Fibroblast of the aortic adventitia (primary cell): ENCODE measurements around the gene PALLD. TPM values are rescaled to one million over a fixed set of nuclear protein-coding genes. Genes with fewer than 3 reads are reported as not detected.

Source experiments
- DNase-seq: peaks from one replicate; pipeline ENCODE4 v3.0.0-alpha.2; 2010; ENCODE audit warnings: low read depth
- H3K4me3 ChIP-seq: 2 replicates; pipeline ENCODE4 v1.5.1; 2011; ENCODE audit warnings: low read depth, mild to moderate bottlenecking, control low read depth, low read length, moderate library complexity
- total RNA-seq: library from RNA; depleted of rRNA; stranded (reverse); fragments of >200 nt; gene quantifications from 2 replicates; pipeline ENCODE4 v1.2.3, GENCODE V29; 2012; ENCODE audit warnings: low replicate concordance
- TF ChIP-seq, protein P1 (sequence below): IDR thresholded peaks from 2 replicates; pipeline ENCODE4 v1.5.1; 2011; ENCODE audit warnings: mild to moderate bottlenecking, low read length, control low read depth, inconsistent platforms; ENCODE audit not compliant: insufficient read depth

Gene PALLD
- total RNA-seq, 1 donor = 52.1 TPM

GRCh38 chr4:168739886-168740285 is 243.0 kb downstream of the PALLD start:
- no peak overlapping the region for H3K4me3 ChIP-seq
- TF ChIP-seq, protein P1, sequence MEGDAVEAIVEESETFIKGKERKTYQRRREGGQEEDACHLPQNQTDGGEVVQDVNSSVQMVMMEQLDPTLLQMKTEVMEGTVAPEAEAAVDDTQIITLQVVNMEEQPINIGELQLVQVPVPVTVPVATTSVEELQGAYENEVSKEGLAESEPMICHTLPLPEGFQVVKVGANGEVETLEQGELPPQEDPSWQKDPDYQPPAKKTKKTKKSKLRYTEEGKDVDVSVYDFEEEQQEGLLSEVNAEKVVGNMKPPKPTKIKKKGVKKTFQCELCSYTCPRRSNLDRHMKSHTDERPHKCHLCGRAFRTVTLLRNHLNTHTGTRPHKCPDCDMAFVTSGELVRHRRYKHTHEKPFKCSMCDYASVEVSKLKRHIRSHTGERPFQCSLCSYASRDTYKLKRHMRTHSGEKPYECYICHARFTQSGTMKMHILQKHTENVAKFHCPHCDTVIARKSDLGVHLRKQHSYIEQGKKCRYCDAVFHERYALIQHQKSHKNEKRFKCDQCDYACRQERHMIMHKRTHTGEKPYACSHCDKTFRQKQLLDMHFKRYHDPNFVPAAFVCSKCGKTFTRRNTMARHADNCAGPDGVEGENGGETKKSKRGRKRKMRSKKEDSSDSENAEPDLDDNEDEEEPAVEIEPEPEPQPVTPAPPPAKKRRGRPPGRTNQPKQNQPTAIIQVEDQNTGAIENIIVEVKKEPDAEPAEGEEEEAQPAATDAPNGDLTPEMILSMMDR = no peak
- DNase-seq = no peak

DNA sequence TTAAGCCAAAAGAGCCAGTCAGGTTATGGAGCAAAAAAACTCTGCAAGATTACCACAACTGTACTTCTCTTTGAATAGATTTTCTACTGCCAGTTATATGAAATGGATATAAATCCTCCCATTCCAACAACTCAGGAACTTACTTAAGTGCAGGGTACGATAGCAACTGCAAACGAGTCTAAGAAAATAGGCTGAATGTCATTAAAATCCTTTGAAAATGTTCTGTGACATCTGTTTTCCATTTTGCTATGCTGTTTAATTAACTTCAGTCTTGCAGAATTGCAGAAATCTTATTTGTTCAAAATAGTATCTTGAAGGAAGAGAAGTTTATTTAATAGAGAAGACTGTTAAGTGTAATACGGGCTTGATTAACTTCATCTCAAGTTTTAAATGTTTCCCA is 243.8 kb downstream of the PALLD start:
- no peak overlapping the region for H3K4me3 ChIP-seq
- TF ChIP-seq, protein P1 = no peak
- DNase-seq = no peak

DNA sequence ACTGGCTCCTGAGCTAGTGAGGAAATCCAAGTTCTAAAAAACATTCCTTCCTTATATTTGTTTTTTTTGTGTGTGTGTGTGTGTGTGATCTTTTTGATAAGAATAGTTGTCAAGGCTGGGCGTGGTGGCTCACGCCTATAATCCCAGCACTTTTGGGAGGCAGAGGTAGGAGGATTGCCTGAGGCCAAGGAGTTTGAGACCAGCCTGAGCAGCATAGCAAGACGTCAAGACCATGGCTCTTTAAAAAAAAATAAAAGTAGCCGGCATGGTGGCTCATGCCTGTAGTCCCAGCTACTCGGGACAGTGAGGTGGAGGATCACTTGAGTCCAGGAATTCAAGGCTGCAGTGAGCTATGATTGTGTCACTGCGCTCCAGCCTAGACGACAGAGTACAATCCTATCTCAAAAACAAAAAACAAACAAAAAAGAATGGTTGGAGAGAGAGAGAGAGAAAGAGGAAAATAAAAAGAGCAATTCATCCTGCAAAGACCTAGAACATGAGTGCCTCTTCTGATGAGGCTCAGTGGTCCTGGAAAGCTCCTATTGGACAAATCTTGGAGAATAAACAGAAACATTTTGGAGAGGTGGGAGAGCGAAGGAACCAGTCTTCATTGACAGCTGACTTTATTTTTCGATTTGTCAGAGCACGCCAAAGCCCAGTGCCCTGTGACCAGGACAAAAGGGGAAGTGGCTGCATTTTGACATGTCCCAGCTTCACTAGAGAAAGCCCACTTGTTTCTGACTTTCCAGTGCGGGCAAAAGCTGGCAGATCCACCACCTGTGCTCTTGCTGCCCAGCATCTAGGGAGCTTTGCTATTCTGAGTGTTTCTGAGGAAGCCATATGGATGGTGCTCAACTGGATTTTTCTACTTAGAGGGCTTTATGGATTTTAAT is 244.7 kb downstream of the PALLD start:
- TF ChIP-seq, protein P1 = no peak
- DNase-seq = no peak

GRCh38 chr4:168743131-168743530 is 246.3 kb downstream of the PALLD start:
- TF ChIP-seq, protein P1 = no peak
- H3K4me3 ChIP-seq = no peak overlapping the region
- DNase-seq = no peak

More for the DNA sequence above, 244.7 kb downstream of the PALLD start:
- H3K4me3 ChIP-seq = no peak overlapping the region

DNA sequence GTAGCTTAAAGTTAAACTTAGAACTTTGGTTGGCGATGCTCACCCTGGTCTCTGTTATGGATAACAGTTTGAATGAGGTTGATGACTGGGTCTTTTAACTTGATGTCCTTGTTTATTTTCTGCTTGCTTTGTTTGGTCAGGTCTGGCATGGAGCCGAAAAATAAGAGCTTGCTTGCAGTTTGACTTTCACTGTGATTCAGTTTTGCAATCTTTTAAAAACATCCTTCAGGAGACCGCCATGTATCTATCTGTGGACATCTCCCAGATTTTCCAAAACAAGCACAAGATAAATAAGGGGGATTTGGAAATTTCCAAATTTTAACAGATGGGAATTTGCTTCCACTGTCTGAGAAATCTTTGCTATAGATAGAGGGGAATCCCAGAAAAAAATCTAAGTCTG is 246.7 kb downstream of the PALLD start:
- no peak for DNase-seq
- no peak overlapping the region for H3K4me3 ChIP-seq
- TF ChIP-seq, protein P1 = no peak

- TF ChIP-seq, protein P1 = no peak
- DNase-seq = no peak
- H3K4me3 ChIP-seq = no peak overlapping the region
Observed at GRCh38 chr4:168744021-168744420, 247.2 kb downstream of the PALLD start.
